Neuronal stem cell (in vitro differentiated cells): ENCODE measurements around the gene C4orf36.

Experiments
- DNase-seq: peaks from one replicate; pipeline ENCODE4 v3.0.0-alpha.2; 2013; ENCODE audit warnings: low spot score
- H2AFZ ChIP-seq: one replicate; pipeline ENCODE4 v1.6.1; 2013; ENCODE audit warnings: mild to moderate bottlenecking, low read length, inconsistent platforms
- H2AK5ac ChIP-seq: 2 replicates; pipeline ENCODE4 v1.6.1; 2013; ENCODE audit warnings: low read depth, mild to moderate bottlenecking, inconsistent platforms, low read length, moderate library complexity, mixed read lengths
- H2BK120ac ChIP-seq: 2 replicates; pipeline ENCODE4 v1.6.1; 2013; ENCODE audit warnings: low read depth, mild to moderate bottlenecking, inconsistent platforms, low read length, moderate library complexity, mixed read lengths
- H2BK12ac ChIP-seq: one replicate; pipeline ENCODE4 v1.6.1; 2013; ENCODE audit warnings: low read length, inconsistent platforms
- H2BK15ac ChIP-seq: 2 replicates; pipeline ENCODE4 v1.6.1; 2013; ENCODE audit warnings: mild to moderate bottlenecking, low read length, inconsistent platforms, mixed read lengths
- H2BK5ac ChIP-seq: one replicate; pipeline ENCODE4 v1.6.1; 2013; ENCODE audit warnings: inconsistent platforms, mild to moderate bottlenecking, low read length, moderate library complexity
- H3K14ac ChIP-seq: one replicate; pipeline ENCODE4 v1.6.1; 2013; ENCODE audit warnings: low read length, inconsistent platforms
- H3K18ac ChIP-seq: 2 replicates; pipeline ENCODE4 v1.6.1; 2013; ENCODE audit warnings: low read length, inconsistent platforms
- H3K23ac ChIP-seq: 2 replicates; pipeline ENCODE4 v1.6.1; 2013; ENCODE audit warnings: low read depth, mild to moderate bottlenecking, mixed read lengths, low read length, inconsistent platforms; ENCODE audit not compliant: poor library complexity
- H3K27ac ChIP-seq: replicated peaks from 3 replicates; pipeline ENCODE4 v1.5.1; 2013; ENCODE audit warnings: low read length, inconsistent platforms
- H3K27me3 ChIP-seq, 3 experiments: 2 replicates each; pipeline ENCODE4 v1.6.1; 2013; ENCODE audit warnings: low read length in 3 of 3, mild to moderate bottlenecking in 2 of 3, inconsistent platforms in 1 of 3, low read depth in 1 of 3, mixed read lengths in 1 of 3, moderate library complexity in 1 of 3; ENCODE audit not compliant: control insufficient read depth in 3 of 3, insufficient read depth in 3 of 3
- H3K36me3 ChIP-seq, 2 donors: replicated peaks in 1 of 2; 2 replicates each; pipeline ENCODE4 v1.6.1; 2013; ENCODE audit warnings: low read length in 2 of 2; ENCODE audit not compliant: control insufficient read depth in 2 of 2, insufficient read depth in 2 of 2
- H3K4ac ChIP-seq: 2 replicates; pipeline ENCODE4 v1.6.1; 2013; ENCODE audit warnings: inconsistent platforms, mild to moderate bottlenecking, low read length, moderate library complexity
- H3K4me1 ChIP-seq, 2 donors: 1 replicate in 1 of 2; 2 replicates in 1 of 2; pipeline ENCODE4 v1.6.1; 2013; ENCODE audit warnings: low read length in 2 of 2, low read depth in 1 of 2; ENCODE audit not compliant: control insufficient read depth in 2 of 2, insufficient read depth in 1 of 2
- H3K4me2 ChIP-seq: one replicate; pipeline ENCODE4 v1.6.1; 2013; ENCODE audit warnings: mild to moderate bottlenecking, low read length, inconsistent platforms; ENCODE audit not compliant: insufficient read depth, poor library complexity, severe bottlenecking
- H3K4me3 ChIP-seq, 2 donors: 2 replicates each; pipeline ENCODE4 v1.5.1; 2013; ENCODE audit warnings: low read length in 2 of 2, mild to moderate bottlenecking in 2 of 2, inconsistent platforms in 1 of 2, moderate library complexity in 1 of 2
- H3K79me1 ChIP-seq: one replicate; pipeline ENCODE4 v1.6.1; 2013; ENCODE audit warnings: low read depth, mild to moderate bottlenecking, inconsistent platforms, low read length, moderate library complexity
- H3K9ac ChIP-seq: one replicate; pipeline ENCODE4 v1.6.1; 2013; ENCODE audit warnings: mild to moderate bottlenecking, low read depth, low read length, inconsistent platforms; ENCODE audit not compliant: poor library complexity
- H3K9me3 ChIP-seq, 2 donors: replicated peaks in 1 of 2; 2 replicates each; pipeline versions ENCODE3 to v1.6.1; 2013; ENCODE audit warnings: low read length in 2 of 2, mild to moderate bottlenecking in 2 of 2, inconsistent platforms in 1 of 2, low read depth in 1 of 2, mixed read lengths in 1 of 2, moderate library complexity in 1 of 2; ENCODE audit not compliant: control insufficient read depth in 2 of 2, insufficient read depth in 1 of 2
- H4K8ac ChIP-seq: one replicate; pipeline ENCODE4 v1.6.1; 2013; ENCODE audit warnings: low read depth, mild to moderate bottlenecking, inconsistent platforms, low read length, moderate library complexity
- H4K91ac ChIP-seq: one replicate; pipeline ENCODE4 v1.6.1; 2013; ENCODE audit warnings: low read length, low read depth, mild to moderate bottlenecking, inconsistent platforms; ENCODE audit not compliant: poor library complexity
- WGBS, 2 donors: extraction: QIAGEN DNeasy Blood & Tissue Kit; methylation state at CpG; one replicate each; pipeline ENCODE4 v1.1.7; 2013; ENCODE audit warnings: missing lambda C conversion rate in 2 of 2, mixed read lengths in 1 of 2; ENCODE audit not compliant: insufficient read length in 2 of 2, insufficient replicate concordance in 1 of 2; ENCODE audit errors: extremely low coverage in 2 of 2; 5-methylcytosine and 5-hydroxymethylcytosine counted together

Gene C4orf36

GRCh38 chr4:86901864-86902263, 9.6 kb upstream of the C4orf36 start:
- Histone ChIP-seq H2BK15ac (no peak overlapping the region), H2BK12ac (no peak overlapping the region), H2AK5ac (no peak overlapping the region), H2BK5ac (no peak overlapping the region), H2AFZ (no peak overlapping the region), H4K91ac (no peak overlapping the region), H3K9me3 (no peaks in the 10 kb centered on the region), H3K9ac (no peak overlapping the region), H3K4me2 (no peak overlapping the region), H3K36me3 (no peaks in the 10 kb centered on the region), H3K4ac (no peak overlapping the region), H3K27me3 (no peaks in the 10 kb centered on the region), H3K23ac (no peak overlapping the region), H4K8ac (no peak overlapping the region), H3K79me1 (no peaks in the 10 kb centered on the region), H3K4me3 (no peak overlapping the region), H3K14ac (no peak overlapping the region), H3K27ac (no peak overlapping the region), H3K18ac (no peak overlapping the region), H3K4me1 (no peaks in the 10 kb centered on the region), H2BK120ac (no peak overlapping the region)
- WGBS, 2 donors: no CpG with 5 or more reads among the region's 3 CpGs
- DNase-seq: no peak

GRCh38 chr4:86898562-86898961, 6.3 kb upstream of the C4orf36 start:
- no peak overlapping the region for H2BK12ac ChIP-seq
- no peak overlapping the region for H3K4me3 ChIP-seq
- DNase-seq: no peak
- H2BK15ac ChIP-seq: no peak overlapping the region
- no peaks in the 10 kb centered on the region for H3K79me1 ChIP-seq
- no peak overlapping the region for H2AK5ac ChIP-seq
- H3K9ac ChIP-seq: no peak overlapping the region
- H3K23ac ChIP-seq: no peak overlapping the region
- no peaks in the 10 kb centered on the region for H3K27me3 ChIP-seq
- H4K8ac ChIP-seq: no peak overlapping the region
- H3K18ac ChIP-seq: no peak overlapping the region
- WGBS, 2 donors: no CpG with 5 or more reads among the region's 4 CpGs
- no peak overlapping the region for H3K27ac ChIP-seq
- no peak overlapping the region for H2BK5ac ChIP-seq
- H4K91ac ChIP-seq: no peak overlapping the region
- no peaks in the 10 kb centered on the region for H3K4me1 ChIP-seq
- no peaks in the 10 kb centered on the region for H3K36me3 ChIP-seq
- H3K14ac ChIP-seq: no peak overlapping the region
- H3K4ac ChIP-seq: no peak overlapping the region
- H2AFZ ChIP-seq: no peak overlapping the region
- H3K9me3 ChIP-seq: no peaks in the 10 kb centered on the region
- H3K4me2 ChIP-seq: no peak overlapping the region
- no peak overlapping the region for H2BK120ac ChIP-seq

GRCh38 chr4:86896596-86896995, 4.4 kb upstream of the C4orf36 start:
- WGBS, 2 donors: no CpG with 5 or more reads among the region's 4 CpGs

GRCh38 chr4:86895692-86896488, 3.7 kb upstream of the C4orf36 start:
- Histone ChIP-seq H3K27me3 (no peaks in the 10 kb centered on the region), H3K4ac (no peak overlapping the region), H3K14ac (no peak overlapping the region), H3K18ac (no peak overlapping the region), H3K4me3 (no peak overlapping the region), H2BK12ac (no peak overlapping the region), H3K9me3 (no peaks in the 10 kb centered on the region), H2BK120ac (no peak overlapping the region), H3K4me1 (peaks cover 2 to 8% of the 10 kb centered on the region in 2 donors), H3K36me3 (no peaks in the 10 kb centered on the region), H3K79me1 (no peaks in the 10 kb centered on the region), H2AFZ (no peak overlapping the region), H3K27ac (no peak overlapping the region), H3K23ac (no peak overlapping the region), H2AK5ac (no peak overlapping the region), H2BK15ac (no peak overlapping the region), H2BK5ac (no peak overlapping the region), H4K8ac (no peak overlapping the region), H3K9ac (no peak overlapping the region), H4K91ac (no peak overlapping the region), H3K4me2 (no peak overlapping the region)
- peak; percentile 54 for DNase-seq
- WGBS, 2 donors: no CpG with 5 or more reads among the region's 6 CpGs

More at GRCh38 chr4:86896596-86896995, 4.4 kb upstream of the C4orf36 start:
- no peak overlapping the region for H2AFZ ChIP-seq
- no peak overlapping the region for H3K23ac ChIP-seq
- no peak overlapping the region for H2AK5ac ChIP-seq
- no peaks in the 10 kb centered on the region for H3K27me3 ChIP-seq
- H3K4me2 ChIP-seq: no peak overlapping the region
- H3K4me3 ChIP-seq: no peak overlapping the region
- H3K9me3 ChIP-seq: no peaks in the 10 kb centered on the region
- H2BK120ac ChIP-seq: no peak overlapping the region
- H2BK5ac ChIP-seq: no peak overlapping the region
- no peak overlapping the region for H2BK12ac ChIP-seq
- H3K9ac ChIP-seq: no peak overlapping the region
- no peak for DNase-seq
- H4K8ac ChIP-seq: no peak overlapping the region
- no peak overlapping the region for H3K18ac ChIP-seq
- peaks cover 2 to 8% of the 10 kb centered on the region in 2 donors for H3K4me1 ChIP-seq
- H3K79me1 ChIP-seq: no peaks in the 10 kb centered on the region
- H4K91ac ChIP-seq: no peak overlapping the region
- H3K36me3 ChIP-seq: no peaks in the 10 kb centered on the region
- no peak overlapping the region for H2BK15ac ChIP-seq
- no peak overlapping the region for H3K4ac ChIP-seq
- H3K14ac ChIP-seq: no peak overlapping the region
- H3K27ac ChIP-seq: no peak overlapping the region
